GM12891 (cell line): ENCODE results near the gene B4GALNT1.

Experiments
- PAX5 ChIP-seq: IDR thresholded peaks from 2 replicates; pipeline ENCODE4 v1.6.1; 2011; ENCODE audit warnings: low read length, moderate library complexity, mild to moderate bottlenecking; ENCODE audit not compliant: insufficient read depth, severe bottlenecking
- POLR2A ChIP-seq: IDR thresholded peaks from 2 replicates; pipeline ENCODE4 v1.6.1; 2011; ENCODE audit warnings: low read depth, low read length, control low read depth
- POLR2AphosphoS5 ChIP-seq: IDR thresholded peaks from 2 replicates; pipeline ENCODE4 v1.6.1; 2011; ENCODE audit warnings: low read depth, low read length, control low read depth
- POU2F2 ChIP-seq: IDR thresholded peaks from 2 replicates; pipeline ENCODE4 v1.6.1; 2011; ENCODE audit warnings: low read depth, mild to moderate bottlenecking, control low read depth, low read length, moderate library complexity
- SPI1 ChIP-seq: IDR thresholded peaks from 2 replicates; pipeline ENCODE4 v1.6.1; 2011; ENCODE audit warnings: low read depth, low read length, control low read depth
- TAF1 ChIP-seq: IDR thresholded peaks from 2 replicates; pipeline ENCODE4 v1.6.1; 2011; ENCODE audit warnings: low read depth, low read length, control low read depth

GRCh38 chr12:57590479-57590863, 42.5 kb downstream of the B4GALNT1 start:
- TF ChIP-seq TAF1 (no peak), POLR2A (no peak), POLR2AphosphoS5 (no peak), PAX5 (no peak), SPI1 (no peak), POU2F2 (no peak)
